ENCODE results near the gene AMN. TPM values are rescaled to one million over a fixed set of nuclear protein-coding genes. Genes with fewer than 3 reads are reported as not detected.

AMN gene
- total and polyA plus RNA-seq, 4 donors, result 2.1 to 51.2 (median 8.6) TPM

DNA sequence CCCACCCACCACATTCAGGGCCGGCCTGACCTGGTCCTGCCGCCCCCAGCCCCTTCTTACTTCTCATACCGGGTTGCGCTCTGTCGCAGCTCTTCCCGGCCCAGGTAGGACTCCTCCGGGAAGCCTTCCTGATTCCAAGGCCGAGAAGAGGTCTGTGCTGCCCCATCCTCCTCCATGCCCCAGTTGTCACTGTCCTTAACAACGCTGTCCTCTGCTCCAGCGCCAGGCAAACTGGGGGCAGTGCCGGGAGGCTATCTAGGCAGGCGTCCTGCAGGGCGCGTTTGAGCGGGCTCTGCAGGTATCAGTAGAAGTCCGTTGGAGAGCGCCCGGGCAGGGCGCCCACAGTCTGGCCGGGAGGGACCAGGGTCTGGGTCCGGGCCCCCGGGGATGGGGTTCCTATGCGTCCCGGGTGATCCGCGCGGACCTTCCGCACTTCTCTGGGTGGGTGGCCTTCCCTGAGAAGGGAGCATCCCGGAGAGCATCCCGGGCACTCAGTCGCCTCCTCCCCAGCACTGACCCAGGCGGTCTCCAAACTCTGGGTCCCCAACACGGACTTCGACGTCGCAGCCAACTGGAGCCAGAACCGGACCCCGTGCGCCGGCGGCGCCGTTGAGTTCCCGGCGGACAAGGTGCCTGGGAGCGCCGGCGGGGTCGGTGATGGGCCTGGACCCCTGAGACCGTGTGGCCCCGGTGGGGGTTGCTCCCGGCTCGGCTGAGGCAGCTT is 900 bp downstream of the AMN start:
- Histone ChIP-seq H3K9me3 (ENCODE audit: control insufficient read depth in 4 of 4, low read length in 3 of 4) (no peaks in the 10 kb centered on the region), H3K9ac (ENCODE audit: low read depth in 1 of 2, low read length in 2 of 2) (peak overlapping the region in 1 of 2 donors; percentile 6), H3K27me3 (ENCODE audit: control insufficient read depth in 4 of 4, insufficient read depth in 4 of 4, low read length in 3 of 4) (peaks cover 0 to 2% (median 0%) of the 10 kb centered on the region in 4 donors), H3K4me3 (ENCODE audit: low read depth in 1 of 3, low read length in 3 of 3) (peak overlapping the region; percentile 46 to 77 (median 68)), H3K36me3 (ENCODE audit: control insufficient read depth in 4 of 4, insufficient read depth in 3 of 4, low read depth in 1 of 4, low read length in 3 of 4) (no peaks in the 10 kb centered on the region), H3K27ac (ENCODE audit: low read depth in 1 of 2, low read length in 2 of 2) (no peak overlapping the region), H3K4me1 (ENCODE audit: control insufficient read depth in 4 of 4, insufficient read depth in 4 of 4, low read length in 3 of 4) (peaks cover 9 to 28% (median 18%) of the 10 kb centered on the region in 4 donors)
- no peak for DNase-seq (ENCODE audit: low spot score)
- WGBS, result 15% methylated on average over 53 of the region's 53 CpGs
- TF ChIP-seq FOXA1 (IDR thresholded peaks at IDR 0.05) (no peak), TAF1 (conservative IDR thresholded peaks at IDR 0.05) (no peak), JUND (IDR thresholded peaks at IDR 0.05) (no peak), FOXA2 (IDR thresholded peaks at IDR 0.05) (no peak), NR2F2 (IDR thresholded peaks at IDR 0.05) (no peak)
- TF ChIP-seq, protein P1, sequence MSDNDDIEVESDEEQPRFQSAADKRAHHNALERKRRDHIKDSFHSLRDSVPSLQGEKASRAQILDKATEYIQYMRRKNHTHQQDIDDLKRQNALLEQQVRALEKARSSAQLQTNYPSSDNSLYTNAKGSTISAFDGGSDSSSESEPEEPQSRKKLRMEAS (IDR thresholded peaks at IDR 0.05), result no peak

DNA sequence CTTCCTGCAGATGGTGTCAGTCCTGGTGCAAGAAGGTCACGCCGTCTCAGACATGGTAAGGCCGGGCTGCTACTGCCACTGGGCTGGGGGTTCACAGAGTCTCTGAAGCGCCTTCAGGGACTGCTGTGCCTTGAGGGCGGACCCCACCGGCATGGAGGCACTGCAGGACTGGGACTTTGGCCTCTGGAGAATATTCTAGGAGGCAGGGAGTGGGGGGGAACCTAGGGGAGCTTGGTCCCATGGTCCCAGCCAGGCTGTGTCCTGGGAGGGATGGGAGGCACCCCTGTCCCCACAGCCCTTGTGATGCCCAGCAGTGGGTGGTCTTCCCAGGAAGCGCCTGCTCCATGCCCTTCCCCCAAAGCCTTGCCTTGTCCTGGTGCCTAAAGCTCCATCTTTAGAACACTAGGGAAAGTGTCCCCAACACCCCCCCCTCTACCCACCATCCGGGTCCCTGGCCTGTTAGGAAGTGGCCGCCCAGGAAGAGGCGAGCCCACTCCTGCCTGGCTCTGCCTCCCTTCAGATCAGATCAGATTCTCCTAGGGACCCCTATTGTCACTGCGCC is 1.5 kb downstream of the AMN start:
- TF ChIP-seq EGR1 (IDR thresholded peaks at IDR 0.05; ENCODE audit: low read depth in 2 of 2), result no peak
- TF ChIP-seq RAD21 (IDR thresholded peaks at IDR 0.05), result no peak
- no peak for TF ChIP-seq TAF1 (conservative IDR thresholded peaks at IDR 0.05)
- TF ChIP-seq HNF4G (IDR thresholded peaks at IDR 0.05), result no peak
- no peak for TF ChIP-seq YY1 (IDR thresholded peaks at IDR 0.05)
- TF ChIP-seq, protein P2, sequence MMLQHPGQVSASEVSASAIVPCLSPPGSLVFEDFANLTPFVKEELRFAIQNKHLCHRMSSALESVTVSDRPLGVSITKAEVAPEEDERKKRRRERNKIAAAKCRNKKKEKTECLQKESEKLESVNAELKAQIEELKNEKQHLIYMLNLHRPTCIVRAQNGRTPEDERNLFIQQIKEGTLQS (IDR thresholded peaks at IDR 0.05), result no peak
- TF ChIP-seq, protein P3, sequence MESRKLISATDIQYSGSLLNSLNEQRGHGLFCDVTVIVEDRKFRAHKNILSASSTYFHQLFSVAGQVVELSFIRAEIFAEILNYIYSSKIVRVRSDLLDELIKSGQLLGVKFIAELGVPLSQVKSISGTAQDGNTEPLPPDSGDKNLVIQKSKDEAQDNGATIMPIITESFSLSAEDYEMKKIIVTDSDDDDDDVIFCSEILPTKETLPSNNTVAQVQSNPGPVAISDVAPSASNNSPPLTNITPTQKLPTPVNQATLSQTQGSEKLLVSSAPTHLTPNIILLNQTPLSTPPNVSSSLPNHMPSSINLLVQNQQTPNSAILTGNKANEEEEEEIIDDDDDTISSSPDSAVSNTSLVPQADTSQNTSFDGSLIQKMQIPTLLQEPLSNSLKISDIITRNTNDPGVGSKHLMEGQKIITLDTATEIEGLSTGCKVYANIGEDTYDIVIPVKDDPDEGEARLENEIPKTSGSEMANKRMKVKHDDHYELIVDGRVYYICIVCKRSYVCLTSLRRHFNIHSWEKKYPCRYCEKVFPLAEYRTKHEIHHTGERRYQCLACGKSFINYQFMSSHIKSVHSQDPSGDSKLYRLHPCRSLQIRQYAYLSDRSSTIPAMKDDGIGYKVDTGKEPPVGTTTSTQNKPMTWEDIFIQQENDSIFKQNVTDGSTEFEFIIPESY (IDR thresholded peaks at IDR 0.05), result no peak
- TF ChIP-seq SP1 (IDR thresholded peaks at IDR 0.05), result no peak
- no peak for TF ChIP-seq GABPA (IDR thresholded peaks at IDR 0.05 in 1 of 2, conservative IDR thresholded peaks at IDR 0.05 in 1 of 2)
- no peak for TF ChIP-seq RXRA (IDR thresholded peaks at IDR 0.05)
- TF ChIP-seq FOXA2 (IDR thresholded peaks at IDR 0.05), result no peak
- TF ChIP-seq HNF4A (conservative IDR thresholded peaks at IDR 0.05), result no peak
- WGBS, result 68% methylated on average over 11 of the region's 11 CpGs
- DNase-seq (ENCODE audit: low spot score), result no peak
- no peaks in the 10 kb centered on the region for H3K36me3 ChIP-seq (ENCODE audit: control insufficient read depth in 4 of 4, insufficient read depth in 3 of 4, low read depth in 1 of 4, low read length in 3 of 4)
- H3K27ac ChIP-seq (ENCODE audit: low read depth in 1 of 2, low read length in 2 of 2), result no peak overlapping the region
- H3K9ac ChIP-seq (ENCODE audit: low read depth in 1 of 2, low read length in 2 of 2), result no peak overlapping the region
- peaks cover 0 to 2% (median 0%) of the 10 kb centered on the region in 4 donors for H3K27me3 ChIP-seq (ENCODE audit: control insufficient read depth in 4 of 4, insufficient read depth in 4 of 4, low read length in 3 of 4)
- H3K9me3 ChIP-seq (ENCODE audit: control insufficient read depth in 4 of 4, low read length in 3 of 4), result no peaks in the 10 kb centered on the region
- peaks cover 11 to 35% (median 22%) of the 10 kb centered on the region in 4 donors for H3K4me1 ChIP-seq (ENCODE audit: control insufficient read depth in 4 of 4, insufficient read depth in 4 of 4, low read length in 3 of 4)
- H3K4me3 ChIP-seq (ENCODE audit: low read depth in 1 of 3, low read length in 3 of 3), result no peak overlapping the region

Data from liver (tissue), 9 donors.